SK-MEL-5 (cell line): ENCODE data around the gene CHD1L. TPM values are rescaled to one million over a fixed set of nuclear protein-coding genes. Genes with fewer than 3 reads are reported as not detected.
A peak's percentile ranks its signal among the peaks of the same experiment; 100 is the strongest.
"Not testable (repeated sequence)": the region's sequence is repeated elsewhere in the genome, so short reads cannot be mapped to it uniquely, and the experiment has no call there.

Experiments used
- DNase-seq: peaks from one replicate; pipeline ENCODE4 v3.0.0-alpha.2; 2016; ENCODE audit warnings: low read depth, low spot score
- in situ Hi-C: cut with HindIII; loops from 2 replicates; pipeline ENCODE4 v1.10.0; 2016; ENCODE audit warnings: low sequenced_read_pairs, high pct_unique_total_duplicates, low pct_unique_long_range_greater_than_20kb
- total RNA-seq: library from RNA; depleted of rRNA; stranded (reverse); fragments of >200 nt; shearing (Covaris generic); gene quantifications from 2 replicates; pipeline ENCODE4 v1.2.3, GENCODE V29; 2014

The CHD1L gene
- total RNA-seq, 1 experiment from 2014 or later: 113 TPM

DNA sequence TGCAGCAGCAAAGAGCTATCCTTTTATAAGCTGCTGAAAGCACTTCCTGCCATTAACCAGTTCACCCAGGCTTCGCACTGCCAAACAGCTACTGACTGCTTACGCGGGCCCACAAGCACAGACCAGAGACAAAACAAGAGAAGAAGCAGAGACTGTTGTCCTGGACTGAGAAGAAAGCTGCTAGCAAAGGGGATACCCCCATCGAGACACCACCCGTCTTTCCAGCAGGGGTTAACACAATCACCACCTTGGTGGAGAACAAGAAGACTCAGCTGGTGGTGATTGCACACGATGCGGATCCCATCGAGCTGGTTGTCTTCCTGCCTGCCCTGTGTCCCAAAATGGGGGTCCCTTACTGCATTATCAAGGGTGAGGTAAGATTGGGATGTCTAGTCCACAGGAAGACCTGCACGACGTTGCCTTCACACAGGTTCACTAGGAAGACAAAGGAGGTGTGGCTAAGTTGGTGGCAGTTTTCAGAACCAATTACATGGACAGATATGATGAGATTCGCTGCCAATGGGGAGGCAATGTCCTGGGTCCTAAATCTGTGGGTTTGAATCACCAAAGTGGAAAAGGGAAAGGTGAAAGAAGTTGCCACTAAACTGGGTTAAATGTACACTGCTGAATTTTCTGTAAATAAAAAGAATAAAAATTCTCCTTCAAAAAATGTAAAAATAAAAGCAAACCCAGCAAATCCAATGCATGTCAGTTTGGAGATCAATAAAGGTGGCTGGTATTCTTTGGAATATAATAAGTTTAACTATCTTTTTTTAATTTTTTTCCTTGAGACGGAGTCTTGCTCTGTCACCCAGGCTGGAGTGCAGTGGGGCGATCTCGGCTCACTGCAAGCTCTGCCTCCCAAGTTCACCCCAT is 18.5 kb upstream of the CHD1L start:
- in situ Hi-C loops: no loop called here
- DNase-seq: no peak

DNA sequence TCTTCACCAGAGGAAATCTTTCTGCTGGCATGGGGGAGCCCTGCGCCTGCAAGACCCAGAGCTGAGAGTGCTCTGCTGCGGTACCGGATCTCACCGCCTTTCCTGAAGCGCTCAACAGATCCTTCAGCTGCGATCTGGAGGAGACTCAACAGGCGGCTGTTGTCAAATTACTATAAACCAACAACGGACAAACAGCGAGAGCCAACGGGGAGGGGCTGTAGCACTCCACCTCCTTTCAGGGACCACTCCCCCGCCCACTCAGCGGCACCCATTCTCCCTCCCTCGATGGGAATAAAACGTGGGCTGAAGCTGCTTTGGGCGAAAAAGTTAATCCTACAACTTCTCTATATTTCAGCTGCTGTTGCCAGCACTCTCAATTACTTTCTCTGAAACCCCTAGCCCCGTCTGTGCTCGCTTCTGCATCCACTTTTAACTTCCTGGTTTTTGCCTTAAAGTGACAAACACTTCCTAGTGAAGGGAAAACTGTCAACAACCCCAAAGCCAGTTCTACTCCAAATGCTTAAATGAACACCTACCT is 17.2 kb upstream of the CHD1L start, which contains the start of gene FMO5:
Gene FMO5 (minus strand): TSS at position 147 of the 538 bp plus-strand sequence. CDS start 310 bp downstream, outside the sequence.
- DNase-seq: peak; percentile 88
- in situ Hi-C loops: no loop called here

GRCh38 chr1:147231032-147231431 is 11.5 kb upstream of the CHD1L start:
- in situ Hi-C loops: not testable (repeated sequence)
- DNase-seq: peak; percentile 70

DNA sequence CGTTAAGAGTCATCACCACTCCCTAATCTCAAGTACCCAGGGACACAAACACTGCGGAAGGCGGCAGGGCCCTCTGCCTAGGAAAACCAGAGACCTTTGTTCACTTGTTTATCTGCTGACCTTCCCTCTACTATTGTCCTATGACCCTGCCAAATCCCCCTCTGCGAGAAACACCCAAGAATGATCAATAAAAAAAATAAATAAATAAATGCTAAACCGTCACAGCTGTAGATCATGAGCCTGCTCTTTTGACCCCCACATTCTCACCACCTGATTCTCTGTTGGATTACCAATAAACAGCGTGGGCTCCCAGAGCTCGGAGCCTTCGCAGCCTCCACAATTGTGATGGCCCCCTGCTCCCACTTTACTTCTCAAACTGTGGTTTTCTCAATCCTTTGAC is 8.6 kb upstream of the CHD1L start:
- DNase-seq, in situ Hi-C loops: not testable (repeated sequence)

DNA sequence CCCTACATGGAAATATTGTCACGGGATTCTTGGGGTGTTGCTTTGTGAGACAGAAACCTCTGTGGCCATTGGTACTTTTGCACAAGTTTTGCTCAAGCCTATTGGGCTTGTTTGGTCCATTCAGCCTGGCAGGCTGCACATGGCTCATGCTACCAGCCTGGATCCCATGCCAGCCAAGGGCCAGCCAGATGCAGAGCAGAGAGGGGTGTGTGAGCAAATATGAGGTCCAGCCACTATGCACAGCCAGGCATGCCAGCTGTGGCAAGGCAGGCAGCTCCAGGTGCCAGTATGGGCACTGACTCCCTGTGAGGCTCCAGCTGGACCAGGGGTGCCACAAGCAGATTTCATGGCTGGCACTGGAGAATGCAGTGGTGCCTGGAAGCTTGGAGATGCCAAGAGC is 6.7 kb upstream of the CHD1L start:
- in situ Hi-C loops: no loop called here
- DNase-seq: no peak

DNA sequence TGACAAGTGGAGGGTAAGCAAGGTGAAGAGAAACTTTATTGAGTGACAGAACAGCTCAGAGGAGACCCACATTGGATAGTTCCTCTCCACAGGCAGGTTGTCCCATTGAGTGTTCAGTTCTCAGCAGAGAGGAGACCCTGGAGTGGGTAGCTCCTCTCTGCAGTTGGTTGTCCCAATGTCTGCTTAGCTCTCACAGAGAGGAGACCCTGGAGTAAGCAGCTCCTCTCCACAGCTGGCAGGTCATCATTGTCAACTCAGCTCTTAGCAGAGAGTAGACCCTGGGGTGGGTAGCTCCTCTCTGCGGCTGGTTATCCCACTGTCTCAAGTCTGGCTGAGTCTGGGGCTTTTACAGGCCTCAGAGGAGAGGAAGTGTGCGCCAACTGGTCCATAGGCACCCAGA is 6.0 kb upstream of the CHD1L start:
- in situ Hi-C loops: no loop called here
- no peak for DNase-seq

GRCh38 chr1:147236959-147237791 is 5.3 kb upstream of the CHD1L start:
- DNase-seq: no peak
- in situ Hi-C loops: no loop called here

- DNase-seq: no peak
- in situ Hi-C loops: no loop called here
Measured at GRCh38 chr1:147238053-147238902, 4.2 kb upstream of the CHD1L start.

GRCh38 chr1:147238925-147239820 is 3.3 kb upstream of the CHD1L start:
- in situ Hi-C loops: no loop called here

GRCh38 chr1:147240131-147240721 is 2.3 kb upstream of the CHD1L start:
- in situ Hi-C loops: not testable (repeated sequence)

More at GRCh38 chr1:147238925-147239820, 3.3 kb upstream of the CHD1L start:
- no peak for DNase-seq

GRCh38 chr1:147241934-147242448 is 493 bp upstream of the CHD1L start:
- DNase-seq: no peak
- in situ Hi-C loops: no loop called here

More at GRCh38 chr1:147240131-147240721, 2.3 kb upstream of the CHD1L start:
- DNase-seq: not testable (repeated sequence)

- DNase-seq: no peak
- in situ Hi-C loops: no loop called here
Measured at GRCh38 chr1:147243228-147243685, 773 bp downstream of the CHD1L start.

- in situ Hi-C loops: no loop called here
- DNase-seq: no peak
Measured at GRCh38 chr1:147243841-147244240, 1.4 kb downstream of the CHD1L start.

DNA sequence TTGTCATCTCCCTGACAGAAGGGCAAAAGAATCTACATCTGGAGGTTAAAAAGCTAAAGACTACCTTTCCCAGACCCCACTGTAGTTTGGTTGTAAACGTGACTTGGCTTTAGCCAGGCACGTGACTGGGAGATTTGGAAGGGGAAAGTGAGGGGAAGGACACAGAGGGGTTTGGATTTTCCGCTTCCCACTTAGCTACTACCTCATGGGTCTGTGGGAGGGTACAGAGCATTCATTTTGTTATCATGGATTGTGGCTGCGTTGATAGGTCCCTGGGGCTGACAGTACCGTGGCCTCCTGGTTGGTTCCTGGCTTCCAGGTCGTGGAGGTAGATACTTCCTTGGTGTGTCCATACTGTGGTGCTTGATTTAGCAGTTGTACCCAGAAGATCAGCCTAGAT is 2.6 kb downstream of the CHD1L start:
- DNase-seq: no peak
- in situ Hi-C loops: no loop called here

DNA sequence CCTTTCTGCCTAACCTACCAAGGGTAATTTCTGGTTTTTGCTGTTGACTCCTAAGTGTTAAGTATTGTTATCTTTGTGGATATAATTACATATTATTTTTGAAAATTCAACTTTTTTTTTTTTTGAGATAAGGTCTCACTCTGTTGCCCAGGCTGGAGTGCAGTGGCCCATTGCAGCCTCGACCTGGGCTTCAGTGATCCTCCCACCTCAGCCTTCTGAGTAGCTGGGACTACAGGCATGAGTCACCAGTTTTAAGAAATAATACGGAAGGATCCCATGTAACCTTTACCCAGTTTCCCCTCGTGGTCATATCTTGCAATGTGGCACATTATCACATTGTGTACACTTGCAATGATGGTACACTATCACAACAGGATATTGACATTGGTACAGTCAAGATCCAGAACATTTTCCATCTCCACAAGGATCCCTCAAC is 3.1 kb downstream of the CHD1L start:
- DNase-seq: no peak

More for the DNA sequence above, 3.1 kb downstream of the CHD1L start:
- in situ Hi-C loops: no loop called here
